ENCODE data around the gene ZNF501. TPM values are rescaled to one million over a fixed set of nuclear protein-coding genes. Genes with fewer than 3 reads are reported as not detected.

Gene ZNF501
- total RNA-seq, 1 donor from 2014 or later = not detected

- intact Hi-C loops (cut with DNase I) = loop anchor here (1.0 to 5.0 kb wide), 5 partner anchors 32 to 424 kb away; partner anchors contain the start of genes EXOSC7, TCAIM, TMEM42 and ZDHHC3
- no peaks in the 10 kb centered on the region for H3K9me3 ChIP-seq
- H3K4me3 ChIP-seq = peak overlapping the region; percentile 59 to 87
- TF ChIP-seq CTCF (IDR thresholded peaks at IDR 0.05) = no peak
- H3K27me3 ChIP-seq = no peaks in the 10 kb centered on the region
- no peak for DNase-seq (ENCODE audit: low spot score in 2 of 2)
- H3K27ac ChIP-seq = peak overlapping the region; percentile 7 to 56
- peaks cover 0 to 5% of the 10 kb centered on the region in 2 donors for H3K4me1 ChIP-seq
- H3K36me3 ChIP-seq = peaks cover 0 to 9% of the 10 kb centered on the region in 2 donors
Observed at GRCh38 chr3:44761101-44761423, 31.6 kb downstream of the ZNF501 start.

GRCh38 chr3:44761424-44762169 is 32.2 kb downstream of the ZNF501 start, which contains the start of the genes KIAA1143 and KIF15:
Gene KIAA1143, minus strand, starts transcription at chr3:44761619. Its CDS starts 17 bp downstream, at chr3:44761602.
Gene KIF15, plus strand, starts transcription at chr3:44761794. Its CDS starts 72 bp downstream, at chr3:44761866.
- H3K27me3 ChIP-seq = no peaks in the 10 kb centered on the region
- intact Hi-C loops (cut with DNase I) = loop anchor here (1.0 to 5.0 kb wide), 5 partner anchors 33 to 424 kb away; partner anchors contain the start of genes EXOSC7, TCAIM, TMEM42 and ZDHHC3
- no peak for TF ChIP-seq CTCF (IDR thresholded peaks at IDR 0.05)
- H3K9me3 ChIP-seq = no peaks in the 10 kb centered on the region
- peak within 1 kb of the TSS; percentile 7 to 56 for H3K27ac ChIP-seq
- peaks cover 0 to 7% of the 10 kb centered on the region in 2 donors for H3K36me3 ChIP-seq
- peaks cover 0 to 5% of the 10 kb centered on the region in 2 donors for H3K4me1 ChIP-seq
- H3K4me3 ChIP-seq = peak within 1 kb of the TSS; percentile 59 to 87
- DNase-seq (ENCODE audit: low spot score in 2 of 2) = peak; percentile 81 to 97

GRCh38 chr3:44762170-44762677 is 32.8 kb downstream of the ZNF501 start:
- TF ChIP-seq CTCF (IDR thresholded peaks at IDR 0.05) = no peak
- no peaks in the 10 kb centered on the region for H3K9me3 ChIP-seq
- H3K27me3 ChIP-seq = no peaks in the 10 kb centered on the region
- intact Hi-C loops (cut with DNase I) = loop anchor here (5.0 kb wide), 2 partner anchors 50 to 425 kb away; partner anchors contain the start of genes TCAIM and ZNF502
- peaks cover 0 to 7% of the 10 kb centered on the region in 2 donors for H3K36me3 ChIP-seq
- H3K4me3 ChIP-seq = peak overlapping the region; percentile 59 to 87
- H3K4me1 ChIP-seq = peaks cover 0 to 5% of the 10 kb centered on the region in 2 donors
- no peak for DNase-seq (ENCODE audit: low spot score in 2 of 2)
- H3K27ac ChIP-seq = no peak overlapping the region

- Histone ChIP-seq H3K4me3 (peak overlapping the region in 1 of 2 donors; percentile 87), H3K27me3 (no peaks in the 10 kb centered on the region), H3K36me3 (peaks cover 0 to 7% of the 10 kb centered on the region in 2 donors), H3K27ac (no peak overlapping the region), H3K9me3 (no peaks in the 10 kb centered on the region), H3K4me1 (peaks cover 0 to 5% of the 10 kb centered on the region in 2 donors)
- intact Hi-C loops (cut with DNase I) = loop anchor here (5.0 kb wide), 2 partner anchors 50 to 425 kb away; partner anchors contain the start of genes TCAIM and ZNF502
- TF ChIP-seq CTCF (IDR thresholded peaks at IDR 0.05) = no peak
- no peak for DNase-seq (ENCODE audit: low spot score in 2 of 2)
Observed at GRCh38 chr3:44762690-44763089, 33.3 kb downstream of the ZNF501 start.

GRCh38 chr3:44764248-44764647 is 34.8 kb downstream of the ZNF501 start:
- no peak for DNase-seq (ENCODE audit: low spot score in 2 of 2)
- no peaks in the 10 kb centered on the region for H3K9me3 ChIP-seq
- intact Hi-C loops (cut with DNase I) = loop anchor here (5.0 kb wide), 2 partner anchors 52 to 427 kb away; partner anchors contain the start of genes TCAIM and ZNF502
- no peak for TF ChIP-seq CTCF (IDR thresholded peaks at IDR 0.05)
- H3K4me1 ChIP-seq = peaks cover 0 to 5% of the 10 kb centered on the region in 2 donors
- H3K4me3 ChIP-seq = no peak overlapping the region
- no peaks in the 10 kb centered on the region for H3K27me3 ChIP-seq
- peaks cover 0 to 2% of the 10 kb centered on the region in 2 donors for H3K36me3 ChIP-seq
- H3K27ac ChIP-seq = no peak overlapping the region

All from ascending aorta (tissue), 2 donors.